Measurements from ENCODE around the gene GATD1. TPM values are rescaled to one million over a fixed set of nuclear protein-coding genes. Genes with fewer than 3 reads are reported as not detected.

The GATD1 gene
- total RNA-seq, 1 experiment from 2014 or later: 88.7 TPM

DNA sequence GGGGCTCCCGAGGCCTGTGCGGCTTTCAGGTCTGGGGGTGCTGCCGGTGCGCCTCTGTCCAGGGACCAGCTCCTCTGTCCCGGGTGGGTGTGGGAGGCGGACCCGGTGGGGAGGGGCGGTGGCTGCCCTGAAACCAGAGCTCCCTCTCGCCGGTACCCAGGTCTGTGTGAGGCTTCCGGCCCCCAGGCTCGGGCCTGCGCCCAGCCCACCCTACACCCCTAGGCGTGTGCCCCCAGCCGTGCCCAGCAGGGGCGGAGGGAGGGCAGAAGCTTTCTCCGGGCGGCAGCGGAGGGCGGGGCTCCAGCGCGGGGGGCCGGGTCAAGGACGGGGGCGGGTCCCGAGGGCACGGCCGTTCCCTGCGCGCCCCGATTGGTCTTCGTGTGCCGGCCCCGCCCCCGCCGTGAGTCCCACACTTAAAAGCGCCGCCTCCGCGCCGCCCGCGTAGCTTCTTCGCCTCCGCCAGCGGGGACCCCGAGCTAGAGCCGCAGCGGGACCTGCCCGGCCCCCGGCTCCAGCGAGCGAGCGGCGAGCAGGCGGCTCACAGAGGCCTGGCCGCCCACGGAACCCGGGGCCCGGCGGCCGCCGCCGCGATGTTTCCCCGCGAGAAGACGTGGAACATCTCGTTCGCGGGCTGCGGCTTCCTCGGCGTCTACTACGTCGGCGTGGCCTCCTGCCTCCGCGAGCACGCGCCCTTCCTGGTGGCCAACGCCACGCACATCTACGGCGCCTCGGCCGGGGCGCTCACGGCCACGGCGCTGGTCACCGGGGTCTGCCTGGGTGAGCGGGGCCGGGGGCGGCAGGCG is 42.0 kb upstream of the GATD1 start:
- DNase-seq (ENCODE audit: low read depth, low spot score) (no peak), ATAC-seq (peak; percentile 75)
- Histone ChIP-seq H3K27ac (ENCODE audit: low read depth, low read length) (peak overlapping the region; percentile 81; the same call in 1 of the 2 replicates), H3K9me2 (ENCODE audit: insufficient read depth) (no peaks in the 10 kb centered on the region), H3K9ac (ENCODE audit: low read length) (peak overlapping the region; percentile 90), H2AFZ (ENCODE audit: low read depth, low read length, poor library complexity, severe bottlenecking) (no peak overlapping the region), H4K20me1 (ENCODE audit: insufficient read depth) (no peaks in the 10 kb centered on the region), H3K27me3 (ENCODE audit: insufficient read depth, low read length) (no peaks in the 10 kb centered on the region), H3K79me2 (ENCODE audit: insufficient read depth, low read length) (peaks cover 22% of the 10 kb centered on the region), H3K4me3 (replicated peaks in 1 of 2; ENCODE audit: low read depth in 1 of 2, low read length in 2 of 2) (peak overlapping the region; percentile 65 to 77), H3K4me2 (ENCODE audit: low read length) (peak overlapping the region; percentile 81), H3K4me1 (ENCODE audit: control insufficient read depth in 1 of 2, insufficient read depth in 2 of 2, low read length in 2 of 2) (peaks cover 26 to 40% of the 10 kb centered on the region in 2 experiments), H3K36me3 (ENCODE audit: control insufficient read depth in 1 of 2, insufficient read depth in 2 of 2, low read length in 2 of 2) (no peaks in the 10 kb centered on the region), H3K9me3 (ENCODE audit: control insufficient read depth in 1 of 2, insufficient read depth in 1 of 2, low read depth in 1 of 2, low read length in 2 of 2) (no peaks in the 10 kb centered on the region)
- ChIA-PET POLR2A (interaction anchor here (0.5 to 2.7 kb wide), 18 partner anchors 8 to 236 kb away, joined by 3 to 45 read pairs (median 6); partner anchors contain the start of genes CD151, CHID1, CRACR2B and POLR2L), RAD21 (ENCODE audit: low non-redundant PET in 1 of 2, low total read pairs in 2 of 2, uncharacterized antibody in 2 of 2, unreplicated experiment in 2 of 2) (interaction anchor here in 1 of 2 experiments (0.7 kb wide), 1 partner anchor 232 kb away, joined by 4 read pairs; no protein-coding TSS in a partner anchor), CTCF (interaction anchor here (1.2 to 1.4 kb wide), 2 partner anchors 10 to 25 kb away, joined by 3 read pairs; partner anchors contain the start of gene RPLP2)
- intact Hi-C loops (cut with micrococcal nuclease): no loop called here
- BruUV-seq (replicated peaks): no TSS peak
- peak; percentile 53; the same call in 1 of the 2 replicates for TF ChIP-seq ZFX (IDR thresholded peaks at IDR 0.05)
- no peak for TF ChIP-seq ZNF274 (IDR thresholded peaks at IDR 0.05; ENCODE audit: low read depth, low read length)
- peak; percentile 86 for TF ChIP-seq POLR2A (IDR thresholded peaks at IDR 0.05; ENCODE audit: borderline replicate concordance, extremely low read depth, insufficient read depth, insufficient read length)
- TF ChIP-seq POLR2AphosphoS5 (IDR thresholded peaks at IDR 0.05; ENCODE audit: low read depth, low read length): peak; percentile 93
- TF ChIP-seq YY1 (IDR thresholded peaks at IDR 0.05; ENCODE audit: extremely low read depth, insufficient replicate concordance, low read depth, low read length): no peak
- peak; percentile 82 for TF ChIP-seq TCF7L2 (IDR thresholded peaks at IDR 0.05; ENCODE audit: borderline replicate concordance, extremely low read depth, insufficient read depth, insufficient read length)
